Sigmoid colon (tissue), 7 donors: ENCODE data around the gene KDELR3. TPM values are rescaled to one million over a fixed set of nuclear protein-coding genes. Genes with fewer than 3 reads are reported as not detected.
A peak's percentile ranks its signal among the peaks of the same experiment; 100 is the strongest.

Source experiments
- DNase-seq: peaks from one replicate; pipeline ENCODE4 v3.0.0-alpha.2; 2019
- H3K27ac ChIP-seq, 4 donors: fragments of 200-600 bp; sonication (generic); one replicate each; pipeline ENCODE4 v1.5.1; 2016 to 2019; ENCODE audit warnings: mild to moderate bottlenecking in 1 of 4
- H3K27me3 ChIP-seq, 3 donors: fragments of 200-600 bp; sonication (generic); one replicate each; pipeline ENCODE4 v1.5.1; 2019; ENCODE audit warnings: mild to moderate bottlenecking in 1 of 3
- H3K36me3 ChIP-seq, 4 donors: fragments of 200-600 bp; sonication (generic); one replicate each; pipeline ENCODE4 v1.5.1; 2016 to 2019
- H3K4me1 ChIP-seq, 4 donors: fragments of 200-600 bp; sonication (generic); one replicate each; pipeline ENCODE4 v1.5.1; 2017 to 2019
- H3K4me3 ChIP-seq, 4 donors: fragments of 200-600 bp; sonication (generic); one replicate each; pipeline ENCODE4 v1.5.1; 2017 to 2019; ENCODE audit warnings: mild to moderate bottlenecking in 2 of 4, moderate library complexity in 1 of 4
- H3K9me3 ChIP-seq, 4 donors: fragments of 200-600 bp in 3 of 4; sonication (generic) in 3 of 4; one replicate each; pipeline versions ENCODE4 v1.5.1 to v1.6.1; 2013 to 2019
- CTCF ChIP-seq, 4 experiments: fragments of 450-650 bp in 3 of 4; fragments of 200-600 bp in 1 of 4; IDR thresholded peaks; one replicate each; pipeline ENCODE4 v1.5.1; 2016 to 2019; ENCODE audit warnings: antibody characterized with exemption in 4 of 4, mild to moderate bottlenecking in 3 of 4, moderate library complexity in 2 of 4
- EP300 ChIP-seq, 4 donors: sonication (generic); formaldehyde crosslinking; IDR thresholded peaks; one replicate each; pipeline ENCODE4 v1.6.1; 2017; ENCODE audit warnings: antibody characterized with exemption in 4 of 4
- POLR2A ChIP-seq, 2 donors: fragments of 450-650 bp; IDR thresholded peaks; one replicate each; pipeline ENCODE4 v1.6.1; 2016; ENCODE audit warnings: antibody characterized with exemption in 2 of 2, mild to moderate bottlenecking in 2 of 2, moderate library complexity in 2 of 2
- POLR2AphosphoS5 ChIP-seq, 4 donors: sonication (generic); formaldehyde crosslinking; IDR thresholded peaks; one replicate each; pipeline ENCODE4 v1.6.1; 2017; ENCODE audit warnings: antibody characterized with exemption in 4 of 4
- WGBS, 2 donors: extraction: QIAGEN DNeasy Blood & Tissue Kit; methylation state at CpG; one replicate each; pipeline ENCODE4 v1.1.7; 2013; 5-methylcytosine and 5-hydroxymethylcytosine counted together
- intact Hi-C: fragments of 100-400 bp; cut with DNase I; formaldehyde crosslinking; loops from one replicate; pipeline ENCODE4 v1.15.1; 2023
- polyA plus RNA-seq, 3 donors: library from polyadenylated mRNA; stranded (reverse); fragments of 200-250 nt; gene quantifications; one replicate each; pipeline ENCODE4 v1.2.3, GENCODE V29; 2013
- total RNA-seq, 4 donors: library from RNA; depleted of rRNA; stranded (reverse); fragments of >200 nt; gene quantifications; one replicate each; pipeline ENCODE4 v1.1.0, GENCODE V29; 2016
- donor health status: healthy with polysubstance abuse.
- donor health status: Bipolar disorder and iron deficiency.
- donor health status: healthy.

KDELR3 gene
- total and polyA plus RNA-seq, 7 donors = 2.5 to 14.3 (median 5.5) TPM

- peak; percentile 88 for DNase-seq
- Histone ChIP-seq H3K36me3 (peaks cover 59 to 100% (median 92%) of the 10 kb centered on the region in 4 donors), H3K27me3 (no peaks in the 10 kb centered on the region), H3K4me3 (no peak overlapping the region), H3K4me1 (peaks cover 0 to 23% (median 19%) of the 10 kb centered on the region in 4 donors), H3K9me3 (no peaks in the 10 kb centered on the region), H3K27ac (peak overlapping the region; percentile 59 to 78 (median 69))
- intact Hi-C loops = no loop called here
- WGBS, 2 donors = 24 to 49% methylated on average over 1 of the region's 1 CpG
- peak in 3 of 4 donors; percentile 32 to 51 (median 43) for TF ChIP-seq POLR2AphosphoS5 (IDR thresholded peaks at IDR 0.05)
- TF ChIP-seq CTCF (IDR thresholded peaks at IDR 0.05) = no peak
These were observed 23.0 kb downstream of the KDELR3 start for GRCh38 chr22:38490915-38491314.

- H3K27ac ChIP-seq = peak overlapping the region; percentile 59 to 78 (median 69)
- no peaks in the 10 kb centered on the region for H3K9me3 ChIP-seq
- no peaks in the 10 kb centered on the region for H3K27me3 ChIP-seq
- H3K4me1 ChIP-seq = peaks cover 0 to 23% (median 19%) of the 10 kb centered on the region in 4 donors
- H3K36me3 ChIP-seq = peaks cover 64 to 100% (median 92%) of the 10 kb centered on the region in 4 donors
- no peak overlapping the region for H3K4me3 ChIP-seq
- TF ChIP-seq CTCF (IDR thresholded peaks at IDR 0.05) (no peak), POLR2AphosphoS5 (IDR thresholded peaks at IDR 0.05) (no peak), EP300 (IDR thresholded peaks at IDR 0.05) (no peak), POLR2A (IDR thresholded peaks at IDR 0.05) (no peak)
- no peak for DNase-seq
- intact Hi-C loops = no loop called here
- WGBS, 2 donors = 54 to 70% methylated on average over 5 of the region's 5 CpGs
These were observed 23.9 kb downstream of the KDELR3 start for GRCh38 chr22:38491707-38492348.

GRCh38 chr22:38494498-38494897, 26.6 kb downstream of the KDELR3 start:
- Histone ChIP-seq H3K36me3 (peaks cover 69 to 100% (median 89%) of the 10 kb centered on the region in 4 donors), H3K4me3 (no peak overlapping the region), H3K27me3 (no peaks in the 10 kb centered on the region), H3K4me1 (peaks cover 0 to 36% (median 26%) of the 10 kb centered on the region in 4 donors), H3K27ac (no peak overlapping the region), H3K9me3 (no peaks in the 10 kb centered on the region)
- no peak for DNase-seq
- intact Hi-C loops = no loop called here
- no peak for TF ChIP-seq EP300 (IDR thresholded peaks at IDR 0.05)
- TF ChIP-seq POLR2A (IDR thresholded peaks at IDR 0.05) = no peak
- TF ChIP-seq CTCF (IDR thresholded peaks at IDR 0.05) = no peak
- no peak for TF ChIP-seq POLR2AphosphoS5 (IDR thresholded peaks at IDR 0.05)
- WGBS, 2 donors = 52 to 76% methylated on average over 2 of the region's 2 CpGs

GRCh38 chr22:38494939-38495338, 27.0 kb downstream of the KDELR3 start:
- intact Hi-C loops = no loop called here
- Histone ChIP-seq H3K9me3 (no peaks in the 10 kb centered on the region), H3K27ac (no peak overlapping the region), H3K4me3 (no peak overlapping the region), H3K27me3 (no peaks in the 10 kb centered on the region), H3K4me1 (peaks cover 0 to 41% (median 27%) of the 10 kb centered on the region in 4 donors), H3K36me3 (peaks cover 68 to 100% (median 89%) of the 10 kb centered on the region in 4 donors)
- TF ChIP-seq POLR2AphosphoS5 (IDR thresholded peaks at IDR 0.05) = no peak
- no peak for TF ChIP-seq CTCF (IDR thresholded peaks at IDR 0.05)
- TF ChIP-seq POLR2A (IDR thresholded peaks at IDR 0.05) = no peak
- TF ChIP-seq EP300 (IDR thresholded peaks at IDR 0.05) = no peak
- DNase-seq = no peak
- 93 to 96% methylated on average over 12 of the region's 12 CpGs for WGBS, 2 donors
